ENCODE results near the gene SDCCAG8. TPM values are rescaled to one million over a fixed set of nuclear protein-coding genes. Genes with fewer than 3 reads are reported as not detected.
A peak's percentile ranks its signal among the peaks of the same experiment; 100 is the strongest.

Gene SDCCAG8
- total RNA-seq, 1 experiment from 2014 or later = 10.0 TPM

DNA sequence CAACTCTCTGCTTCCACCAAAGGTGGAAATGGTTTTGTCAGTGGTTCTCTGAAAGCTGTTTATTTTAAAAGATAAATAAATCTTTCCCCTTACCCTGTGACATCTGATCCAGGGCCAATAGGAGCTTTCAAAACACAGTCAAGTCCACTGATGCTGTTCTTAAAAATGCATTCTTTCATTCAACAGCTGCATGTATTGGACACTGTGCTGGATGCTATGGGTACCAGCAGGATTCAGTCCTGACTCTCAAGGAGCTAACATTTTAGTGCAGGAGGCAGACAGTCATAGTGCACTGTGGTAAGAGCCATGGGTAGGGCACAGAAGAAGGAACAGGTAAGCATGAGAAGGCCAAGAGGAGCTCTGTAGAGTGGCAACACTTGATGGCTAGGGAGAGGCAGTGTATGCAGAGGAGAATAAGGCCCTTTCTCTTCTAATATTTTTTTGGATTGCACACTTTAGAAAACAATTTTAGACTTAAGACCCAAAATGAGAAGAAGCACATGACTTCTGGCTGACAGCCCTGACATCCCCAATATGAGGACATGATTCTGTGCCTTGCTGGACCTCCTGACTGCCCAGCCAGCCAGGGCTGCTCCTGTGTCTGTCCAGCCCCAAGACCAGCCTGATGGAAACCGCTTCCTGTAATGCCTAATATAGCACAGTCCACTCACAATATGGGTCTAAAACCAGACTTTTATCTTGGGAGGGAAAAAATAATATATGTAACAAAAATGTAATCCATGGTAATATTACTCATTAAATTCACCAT is 207.3 kb downstream of the SDCCAG8 start:
- Histone ChIP-seq H4K5ac (ENCODE audit: insufficient read length, low read depth, low read length) (no peak overlapping the region), H2BK12ac (ENCODE audit: insufficient read length, low read depth, low read length) (no peak overlapping the region), H3K23me2 (ENCODE audit: insufficient read length, low read depth, low read length, poor library complexity, severe bottlenecking) (no peaks in the 10 kb centered on the region), H2BK15ac (ENCODE audit: low read depth, low read length) (no peak overlapping the region), H2AK5ac (ENCODE audit: insufficient read length, low read length) (no peak overlapping the region), H3K4ac (ENCODE audit: low read depth, low read length) (no peak overlapping the region), H2BK20ac (ENCODE audit: low read depth, low read length, poor library complexity, severe bottlenecking) (no peak overlapping the region), H3K56ac (ENCODE audit: insufficient read length, low read depth, low read length) (no peak overlapping the region), H4K91ac (ENCODE audit: insufficient read length, low read depth, low read length) (no peak overlapping the region), H3K18ac (ENCODE audit: insufficient read length, low read depth, low read length) (no peak overlapping the region), H3K9ac (ENCODE audit: extremely low read depth, insufficient read length, low read length) (no peak overlapping the region), H3K79me1 (ENCODE audit: insufficient read depth, low read depth, low read length, poor library complexity, severe bottlenecking) (no peaks in the 10 kb centered on the region), H3T11ph (ENCODE audit: low read length) (no peak overlapping the region), H4K8ac (replicated peaks; ENCODE audit: insufficient read length, low read depth, low read length) (no peak overlapping the region), H3K23ac (ENCODE audit: insufficient read length, low read depth, low read length) (no peak overlapping the region), H3K4me1 (ENCODE audit: insufficient read depth, low read length) (no peaks in the 10 kb centered on the region), H2AFZ (ENCODE audit: low read length) (no peak overlapping the region), H3K4me2 (ENCODE audit: insufficient read depth, insufficient read length, low read length) (no peak overlapping the region), H2BK5ac (ENCODE audit: insufficient read length, low read length) (no peak overlapping the region), H3K27ac (ENCODE audit: insufficient read length, low read depth, low read length) (no peak overlapping the region), H3K27me3 (ENCODE audit: insufficient read depth, low read length) (no peaks in the 10 kb centered on the region), H3K79me2 (ENCODE audit: insufficient read depth, low read length) (no peaks in the 10 kb centered on the region), H3K14ac (ENCODE audit: insufficient read depth, low read length) (no peak overlapping the region), H3K9me3 (ENCODE audit: control insufficient read depth, low read depth, low read length) (no peaks in the 10 kb centered on the region), H4K20me1 (ENCODE audit: control insufficient read depth, insufficient read depth, insufficient read length) (no peaks in the 10 kb centered on the region), H2BK120ac (ENCODE audit: low read depth, low read length, poor library complexity, severe bottlenecking) (no peak overlapping the region)
- Mint-ChIP-seq H3K27ac (no peak overlapping the region), H3K36me3 (ENCODE audit: insufficient read depth in 1 of 3, low read depth in 3 of 3) (no peaks in the 10 kb centered on the region), H3K4me3 (no peak overlapping the region), H3K9me3 (no peaks in the 10 kb centered on the region), H3K4me1 (no peaks in the 10 kb centered on the region), H3K27me3 (ENCODE audit: low read depth) (no peaks in the 10 kb centered on the region)
- no CpG with 5 or more reads among the region's 1 CpG for WGBS (ENCODE audit: extremely low coverage, insufficient read length, low lambda C conversion rate)
- peak; percentile 7 for DNase-seq
- TF ChIP-seq, protein P1, sequence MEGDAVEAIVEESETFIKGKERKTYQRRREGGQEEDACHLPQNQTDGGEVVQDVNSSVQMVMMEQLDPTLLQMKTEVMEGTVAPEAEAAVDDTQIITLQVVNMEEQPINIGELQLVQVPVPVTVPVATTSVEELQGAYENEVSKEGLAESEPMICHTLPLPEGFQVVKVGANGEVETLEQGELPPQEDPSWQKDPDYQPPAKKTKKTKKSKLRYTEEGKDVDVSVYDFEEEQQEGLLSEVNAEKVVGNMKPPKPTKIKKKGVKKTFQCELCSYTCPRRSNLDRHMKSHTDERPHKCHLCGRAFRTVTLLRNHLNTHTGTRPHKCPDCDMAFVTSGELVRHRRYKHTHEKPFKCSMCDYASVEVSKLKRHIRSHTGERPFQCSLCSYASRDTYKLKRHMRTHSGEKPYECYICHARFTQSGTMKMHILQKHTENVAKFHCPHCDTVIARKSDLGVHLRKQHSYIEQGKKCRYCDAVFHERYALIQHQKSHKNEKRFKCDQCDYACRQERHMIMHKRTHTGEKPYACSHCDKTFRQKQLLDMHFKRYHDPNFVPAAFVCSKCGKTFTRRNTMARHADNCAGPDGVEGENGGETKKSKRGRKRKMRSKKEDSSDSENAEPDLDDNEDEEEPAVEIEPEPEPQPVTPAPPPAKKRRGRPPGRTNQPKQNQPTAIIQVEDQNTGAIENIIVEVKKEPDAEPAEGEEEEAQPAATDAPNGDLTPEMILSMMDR (conservative IDR thresholded peaks at IDR 0.05) = no peak
